AG08395 (cell line): ENCODE data around the gene FAM186B.

Experiments used
- DNase-seq: peaks from one replicate; pipeline ENCODE4 v3.0.0; 2012; ENCODE audit warnings: mixed read lengths, low spot score

Gene FAM186B

GRCh38 chr12:49537752-49538509, 67.5 kb downstream of the FAM186B start:
- no peak for DNase-seq
